HG03159 (cell line): ENCODE results near the gene KIAA1217.

Source experiments
- ATAC-seq: cut with Tn5 transposase; IDR thresholded peaks from one replicate; pipeline ENCODE4 v1.9.1; 2021; ENCODE audit warnings: mild to moderate bottlenecking, moderate library complexity; ENCODE audit not compliant: unreplicated experiment

The KIAA1217 gene

DNA sequence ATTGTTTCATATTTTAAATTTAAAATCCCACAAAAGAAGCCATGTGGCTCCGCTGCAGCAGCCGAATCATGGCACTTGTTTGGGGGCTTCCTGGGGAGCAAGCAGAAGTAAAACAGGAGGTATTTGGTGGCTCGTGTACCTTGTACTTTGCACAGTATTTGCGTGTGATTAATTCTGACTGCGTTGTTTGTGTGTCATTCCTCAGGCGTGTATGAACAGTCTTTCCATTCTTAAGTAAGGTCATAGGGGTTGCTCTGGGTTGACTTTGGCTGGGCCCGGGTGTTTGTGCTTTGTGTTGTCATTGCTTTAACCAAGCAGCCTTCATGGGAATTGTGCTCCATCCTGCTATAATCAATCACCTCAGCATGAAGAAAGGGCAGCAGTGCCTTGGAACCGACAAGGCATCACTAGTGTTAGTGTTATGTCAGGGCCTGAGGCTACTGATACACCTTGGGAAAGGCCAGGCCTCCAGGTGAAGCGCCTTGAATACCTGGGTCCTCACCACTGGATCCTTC lies 332.4 kb downstream of the KIAA1217 start:
- no peak for ATAC-seq

DNA sequence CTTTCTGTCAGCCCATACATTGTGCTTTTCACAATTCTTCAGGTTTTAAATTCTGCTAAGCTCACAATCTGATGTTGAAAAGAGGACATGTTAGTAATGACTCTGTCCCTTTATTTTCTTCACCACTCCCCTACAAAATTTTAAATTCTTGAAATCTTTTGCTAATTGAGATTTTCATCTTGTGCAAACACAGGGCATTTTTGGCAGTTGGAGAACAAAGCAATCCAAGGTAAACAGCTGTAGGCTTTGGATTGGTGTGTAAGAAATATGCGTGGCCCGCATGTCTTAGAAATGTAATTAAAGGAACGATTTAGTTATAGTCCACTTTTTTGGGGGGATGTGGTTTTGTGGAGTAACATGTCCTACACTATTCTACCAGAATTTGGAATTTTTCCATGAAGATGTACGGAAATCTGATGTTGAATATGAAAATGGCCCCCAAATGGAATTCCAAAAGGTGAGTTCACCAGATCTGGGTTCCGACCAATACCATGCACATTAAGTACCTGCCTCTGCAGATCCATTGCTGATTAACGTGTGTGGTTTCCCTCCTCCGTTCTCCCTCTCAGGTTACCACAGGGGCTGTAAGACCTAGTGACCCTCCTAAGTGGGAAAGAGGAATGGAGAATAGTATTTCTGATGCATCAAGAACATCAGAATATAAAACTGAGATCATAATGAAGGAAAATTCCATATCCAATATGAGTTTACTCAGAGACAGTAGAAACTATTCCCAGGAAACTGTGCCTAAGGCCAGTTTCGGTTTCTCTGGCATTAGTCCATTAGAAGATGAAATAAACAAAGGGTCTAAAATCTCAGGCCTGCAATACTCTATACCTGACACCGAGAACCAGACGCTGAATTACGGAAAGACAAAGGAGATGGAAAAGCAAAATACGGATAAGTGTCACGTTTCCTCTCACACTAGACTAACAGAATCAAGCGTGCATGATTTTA lies 333.7 kb downstream of the KIAA1217 start:
- ATAC-seq = no peak

DNA sequence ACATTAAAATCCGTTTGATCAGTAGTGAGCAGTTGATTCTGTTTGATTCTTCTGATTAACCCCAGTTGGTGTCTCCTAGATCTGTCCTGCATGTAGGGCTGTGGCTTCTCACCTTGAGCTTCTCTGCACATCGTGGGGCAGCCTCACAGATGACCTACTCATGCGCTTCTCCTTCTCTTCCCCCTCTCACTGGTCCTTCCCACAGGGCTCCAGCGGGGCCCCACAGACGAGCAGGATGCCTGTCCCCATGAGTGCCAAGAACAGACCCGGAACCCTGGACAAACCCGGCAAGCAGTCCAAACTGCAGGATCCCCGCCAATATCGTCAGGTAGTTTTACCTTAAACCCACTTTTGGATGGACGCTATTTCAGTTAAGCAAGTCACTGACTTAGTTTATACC lies 335.8 kb downstream of the KIAA1217 start:
- ATAC-seq = no peak

DNA sequence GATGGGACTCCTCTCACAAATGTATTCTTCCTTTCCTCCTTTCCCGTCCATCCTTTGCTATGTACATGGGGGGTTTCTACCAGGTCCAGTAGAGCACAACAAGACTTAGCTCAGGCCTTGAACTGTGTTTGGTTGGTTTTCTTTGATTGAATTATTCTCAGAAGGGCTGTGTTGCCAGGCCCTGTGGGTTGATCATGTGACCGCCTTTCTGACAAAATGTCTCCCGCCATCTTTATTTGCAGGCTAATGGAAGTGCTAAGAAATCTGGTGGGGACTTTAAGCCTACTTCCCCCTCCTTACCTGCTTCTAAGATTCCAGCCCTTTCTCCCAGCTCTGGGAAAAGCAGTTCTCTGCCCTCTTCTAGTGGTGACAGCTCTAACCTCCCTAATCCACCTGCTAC lies 336.6 kb downstream of the KIAA1217 start:
- ATAC-seq = no peak

DNA sequence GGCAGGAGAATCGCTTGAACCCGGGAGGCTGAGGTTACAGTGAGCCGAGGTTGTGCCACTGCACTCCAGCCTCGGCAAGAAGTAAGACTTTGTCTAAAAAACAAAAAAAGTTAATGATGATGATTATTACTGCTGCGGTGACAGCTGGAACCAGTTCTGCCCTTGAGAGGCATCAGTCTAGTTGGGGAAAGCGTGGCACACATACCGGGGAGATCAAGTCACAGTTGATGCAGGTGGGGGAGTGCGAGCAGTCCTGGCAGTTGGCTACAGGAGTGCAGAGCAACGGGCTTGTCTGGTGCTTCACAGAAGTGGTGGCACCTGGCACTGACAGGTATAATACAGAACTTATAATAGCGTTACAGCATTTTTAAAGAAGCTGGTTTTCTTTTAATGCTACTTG lies 341.7 kb downstream of the KIAA1217 start:
- ATAC-seq = no peak

DNA sequence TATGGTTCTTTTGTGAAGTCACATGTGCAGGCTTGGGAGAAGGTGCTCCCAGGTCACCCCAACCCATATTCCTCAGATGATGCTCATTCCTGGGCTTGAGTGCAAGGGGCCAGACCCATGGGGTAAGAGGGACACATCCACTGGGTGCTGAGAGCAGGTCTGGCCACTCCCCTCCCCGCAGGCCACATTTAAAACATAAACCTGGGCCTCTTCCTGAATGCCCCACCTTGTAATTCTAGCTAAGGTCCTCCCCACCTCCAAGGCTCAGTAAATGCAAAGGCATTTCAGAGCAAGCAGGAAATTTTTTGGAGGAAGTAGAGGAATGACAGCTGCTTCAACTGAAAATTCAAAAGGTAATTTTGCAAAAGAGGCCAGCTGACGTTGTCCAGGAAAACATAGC lies 342.2 kb downstream of the KIAA1217 start:
- no peak for ATAC-seq

DNA sequence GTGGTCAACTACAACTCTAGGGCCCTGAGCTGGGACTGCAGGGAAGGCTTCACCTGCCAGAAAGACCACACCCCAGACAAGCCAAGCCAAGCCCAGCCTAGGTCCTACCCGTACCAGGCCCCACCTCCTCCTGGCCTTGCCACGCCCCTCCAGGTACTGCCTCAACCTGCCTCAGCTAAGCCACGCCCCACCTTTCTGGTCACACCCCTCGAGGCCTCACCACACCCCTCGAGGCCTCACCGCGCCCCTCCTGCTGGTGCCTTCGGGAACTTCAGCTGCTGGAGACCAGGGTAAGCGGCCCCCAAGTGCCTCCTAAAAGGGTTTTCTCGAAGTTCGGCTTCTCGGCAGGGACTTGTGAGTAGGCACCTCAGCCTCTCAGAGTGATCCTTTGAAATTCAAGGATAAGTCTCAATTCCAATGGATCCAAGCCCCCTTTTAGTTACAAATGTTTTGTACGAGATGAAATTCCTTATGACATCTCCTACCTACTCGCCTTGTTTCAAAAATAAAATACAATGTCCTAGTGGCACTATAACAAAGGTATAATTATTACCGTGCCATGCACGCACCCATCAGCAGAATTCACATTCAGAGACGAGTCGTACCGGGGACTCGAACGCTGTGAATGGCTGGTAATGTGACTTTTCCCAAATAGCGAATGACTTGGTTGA lies 343.5 kb downstream of the KIAA1217 start:
- ATAC-seq = peak; percentile 61

DNA sequence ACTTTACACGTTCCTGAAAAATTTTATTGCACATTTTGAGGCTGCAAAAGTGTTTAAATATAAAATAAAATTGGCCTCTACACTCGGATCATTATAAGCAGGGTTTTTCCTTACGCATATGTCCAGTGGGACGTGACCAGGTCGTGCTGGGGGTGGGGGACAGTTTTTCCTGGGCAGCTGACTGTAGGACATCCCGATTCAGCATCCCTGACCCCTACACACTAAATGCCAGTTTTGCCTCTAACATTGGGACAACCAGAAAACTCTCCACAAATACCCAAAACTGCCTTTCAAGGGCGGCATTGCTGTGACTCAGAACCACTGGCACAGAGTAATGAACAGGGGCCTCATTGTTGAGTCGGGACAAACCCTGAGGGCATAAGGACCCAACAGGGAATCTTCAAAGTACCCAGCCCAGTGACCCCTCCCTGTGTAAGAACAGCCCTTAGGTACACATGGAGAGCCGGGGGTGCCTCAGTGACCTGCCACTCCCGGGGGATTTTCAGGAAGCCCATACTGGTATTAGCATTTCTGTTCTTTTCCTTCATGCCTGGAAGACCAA lies 344.2 kb downstream of the KIAA1217 start:
- ATAC-seq = no peak

DNA sequence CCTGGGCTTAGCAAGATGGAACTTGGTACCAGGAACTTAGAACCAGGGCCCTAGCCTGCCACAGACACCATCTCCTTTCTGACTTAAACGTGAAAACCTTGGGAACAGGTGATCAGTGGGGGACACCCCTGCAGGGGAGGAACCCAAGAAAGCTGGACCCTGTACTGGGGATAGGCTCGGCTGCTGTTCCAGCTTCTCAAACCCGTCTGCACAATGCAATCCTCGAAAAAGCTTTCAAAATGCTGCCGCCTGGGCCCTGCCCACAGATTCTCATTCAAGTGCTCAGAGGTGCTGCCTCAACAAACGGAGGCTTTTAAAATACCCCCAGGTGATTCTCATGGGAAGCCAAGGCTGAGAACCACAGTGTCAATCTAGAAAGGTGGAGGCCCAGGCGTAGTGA lies 345.1 kb downstream of the KIAA1217 start:
- ATAC-seq = no peak

DNA sequence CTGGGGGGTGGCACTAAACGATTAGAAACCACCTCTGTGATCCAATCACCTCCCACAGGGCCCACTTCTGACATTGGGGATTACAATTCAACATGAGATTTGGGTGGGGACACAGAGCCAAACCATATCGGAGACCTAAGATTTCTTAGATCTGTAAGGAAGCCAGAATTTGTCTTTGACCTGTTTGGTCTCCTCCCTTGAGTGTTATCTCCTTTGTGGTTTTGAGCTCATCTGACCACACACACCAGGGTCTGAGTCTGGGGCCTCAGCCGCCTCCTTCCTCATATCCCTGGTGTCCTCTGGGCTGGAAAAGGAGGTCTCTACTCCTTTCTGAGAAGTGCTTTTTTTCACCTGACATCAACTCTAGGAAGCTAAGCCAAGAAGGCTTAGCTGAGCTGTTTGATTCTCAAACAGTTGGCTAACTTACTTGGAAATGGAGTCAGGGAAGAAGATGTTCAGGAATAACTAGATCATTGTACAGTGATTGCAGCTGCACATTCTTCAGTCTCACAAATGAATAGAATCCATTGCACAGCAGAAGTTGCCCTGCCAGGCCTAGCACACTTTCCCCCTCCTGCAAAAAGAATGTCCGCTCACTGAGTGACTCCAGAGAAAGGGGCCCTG lies 347.3 kb downstream of the KIAA1217 start:
- no peak for ATAC-seq

DNA sequence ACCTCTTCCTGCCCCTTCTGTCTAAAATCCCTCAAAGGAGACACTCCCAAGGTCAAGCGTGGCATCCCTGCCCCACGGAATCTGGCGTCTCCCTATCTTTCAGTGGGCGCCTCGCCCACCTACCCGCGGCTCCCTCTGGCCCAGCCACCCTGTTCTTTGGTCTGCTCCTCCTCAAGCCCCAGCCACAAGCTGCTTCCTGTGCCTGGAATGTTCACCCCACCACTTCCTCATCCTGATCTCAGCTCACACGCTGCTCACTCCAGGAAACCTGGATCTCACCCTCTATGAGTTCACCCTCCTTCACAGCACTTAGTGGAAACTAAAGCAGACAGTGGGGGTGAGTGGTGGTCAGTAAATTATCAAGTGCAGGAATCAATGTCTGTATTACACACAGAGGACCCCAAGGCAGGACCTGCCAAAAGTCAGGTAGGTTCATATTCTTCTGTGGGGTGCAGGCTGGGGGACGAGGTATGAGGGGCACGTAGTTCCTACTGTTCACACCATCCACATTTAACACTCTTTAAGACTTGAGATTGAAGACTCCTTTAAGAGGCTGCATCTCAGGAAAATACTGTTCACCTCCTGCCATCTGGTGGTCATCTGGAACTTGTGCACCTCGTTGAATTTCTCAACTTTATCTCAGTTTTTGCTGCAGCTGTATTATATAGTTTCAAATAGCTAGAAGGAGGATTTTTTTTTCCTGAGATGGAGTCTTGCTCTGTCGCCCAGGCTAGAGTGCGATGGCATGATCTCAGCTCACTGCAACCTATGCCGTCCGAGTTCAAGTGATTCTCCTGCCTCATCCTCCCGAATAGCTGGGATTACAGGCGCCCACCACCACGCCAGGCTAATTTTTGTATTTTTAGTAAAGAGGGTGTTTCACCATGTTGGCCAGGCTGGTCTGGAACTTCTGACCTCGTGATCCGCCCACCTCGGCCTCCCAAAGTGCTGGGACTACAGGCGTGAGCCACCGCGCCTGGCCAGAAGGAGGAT lies 348.1 kb downstream of the KIAA1217 start:
- ATAC-seq = peak; percentile 72

DNA sequence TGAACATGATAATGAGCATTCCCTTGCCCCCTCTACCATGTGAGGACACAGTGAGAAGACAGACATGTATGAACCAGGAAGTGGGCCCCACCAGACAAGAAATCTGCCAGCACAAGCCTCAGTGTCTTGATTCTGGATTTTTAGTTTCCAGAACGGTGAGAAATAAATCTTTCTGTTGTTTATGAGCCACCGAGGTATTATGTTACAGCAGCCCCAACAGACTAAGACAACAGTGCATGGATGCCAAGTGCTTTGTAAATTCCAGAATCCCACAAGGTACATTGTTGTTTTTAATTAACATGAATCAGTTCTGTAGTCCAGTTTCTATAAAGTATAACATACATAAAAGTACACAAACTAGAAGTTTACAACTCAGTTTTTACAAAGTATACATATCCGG lies 352.5 kb downstream of the KIAA1217 start:
- ATAC-seq = no peak

DNA sequence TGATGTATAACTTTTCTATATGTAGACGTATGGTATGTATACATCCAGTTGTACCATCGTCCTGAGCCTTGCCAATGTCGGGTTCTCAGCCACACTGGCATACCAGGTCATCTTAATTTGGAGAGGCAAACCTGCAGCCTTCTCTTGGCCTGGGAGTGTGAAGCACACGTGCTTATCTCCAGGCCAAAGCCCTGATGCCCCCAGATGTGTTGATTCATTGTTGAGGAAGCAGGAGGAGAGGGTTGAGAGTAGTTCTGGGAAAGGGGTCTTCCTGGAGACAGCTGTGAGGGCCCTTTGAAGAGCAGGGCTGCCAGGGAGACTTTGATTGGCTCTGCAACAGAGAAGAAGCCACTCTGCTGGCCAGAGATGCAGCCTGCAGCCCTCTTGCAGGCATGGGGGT lies 359.1 kb downstream of the KIAA1217 start:
- ATAC-seq = no peak

DNA sequence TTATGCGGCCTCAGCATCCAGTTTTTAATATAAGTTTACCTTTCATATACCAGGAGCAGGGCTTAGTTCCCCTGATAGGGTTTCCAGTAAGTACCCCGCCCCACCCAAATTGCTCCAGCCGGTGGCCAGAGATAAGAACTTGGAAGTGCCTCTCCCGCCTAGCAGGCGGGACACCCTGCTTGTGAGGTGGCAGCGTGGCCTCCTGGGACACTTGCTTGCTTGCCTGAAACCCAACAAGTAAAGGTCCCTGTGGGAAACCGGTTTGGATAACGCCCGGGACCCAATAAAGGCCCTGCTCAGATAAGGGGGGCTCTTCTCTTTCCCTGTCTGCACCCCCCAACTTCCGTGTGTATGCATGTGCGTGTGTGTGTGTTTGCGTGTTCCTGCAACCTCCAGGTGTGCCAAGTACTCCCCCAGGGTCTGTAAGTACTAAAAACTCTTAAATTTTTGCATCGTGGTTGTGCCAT lies 360.4 kb downstream of the KIAA1217 start:
- ATAC-seq = no peak

DNA sequence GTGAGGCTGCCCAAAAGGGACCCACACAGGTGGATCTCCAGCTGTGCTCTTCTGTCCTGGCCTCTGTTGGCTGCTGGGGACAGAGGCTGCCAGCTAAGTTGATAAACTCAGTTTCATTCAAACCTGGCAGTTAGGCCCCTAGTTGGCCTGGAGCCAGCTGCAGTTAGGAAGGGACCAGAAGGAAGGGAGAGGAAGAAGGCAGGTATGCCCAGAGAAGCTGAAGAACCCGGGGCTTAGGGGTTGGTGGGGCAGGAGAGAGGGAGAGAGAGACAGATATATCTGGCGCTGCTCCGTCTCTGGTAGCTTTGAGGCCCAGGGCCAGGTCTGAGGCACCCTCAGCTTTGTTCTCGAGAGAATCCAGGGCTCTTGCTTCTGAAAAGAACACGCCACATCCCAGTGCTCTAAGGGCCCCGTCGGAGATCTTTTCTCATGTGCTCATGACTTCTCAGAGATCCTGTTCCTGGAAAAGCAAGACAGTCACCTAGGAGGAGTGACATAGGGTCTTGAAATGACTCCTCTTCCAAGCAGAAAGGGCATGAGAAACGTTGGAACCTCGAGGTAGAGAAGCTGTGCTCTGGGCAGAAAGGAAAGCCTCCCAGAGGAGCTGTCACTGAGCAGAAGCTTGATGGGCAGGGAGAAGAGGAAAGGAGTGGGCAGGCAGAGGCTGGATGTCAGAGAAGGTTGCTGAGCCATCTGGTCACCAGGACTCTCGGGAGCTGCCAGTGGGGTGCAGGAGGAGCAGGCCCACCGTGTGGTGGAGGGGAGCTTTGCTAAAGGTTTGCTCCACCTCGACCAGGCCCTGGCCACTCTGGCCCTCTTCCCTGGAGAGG lies 361.1 kb downstream of the KIAA1217 start:
- ATAC-seq = no peak

DNA sequence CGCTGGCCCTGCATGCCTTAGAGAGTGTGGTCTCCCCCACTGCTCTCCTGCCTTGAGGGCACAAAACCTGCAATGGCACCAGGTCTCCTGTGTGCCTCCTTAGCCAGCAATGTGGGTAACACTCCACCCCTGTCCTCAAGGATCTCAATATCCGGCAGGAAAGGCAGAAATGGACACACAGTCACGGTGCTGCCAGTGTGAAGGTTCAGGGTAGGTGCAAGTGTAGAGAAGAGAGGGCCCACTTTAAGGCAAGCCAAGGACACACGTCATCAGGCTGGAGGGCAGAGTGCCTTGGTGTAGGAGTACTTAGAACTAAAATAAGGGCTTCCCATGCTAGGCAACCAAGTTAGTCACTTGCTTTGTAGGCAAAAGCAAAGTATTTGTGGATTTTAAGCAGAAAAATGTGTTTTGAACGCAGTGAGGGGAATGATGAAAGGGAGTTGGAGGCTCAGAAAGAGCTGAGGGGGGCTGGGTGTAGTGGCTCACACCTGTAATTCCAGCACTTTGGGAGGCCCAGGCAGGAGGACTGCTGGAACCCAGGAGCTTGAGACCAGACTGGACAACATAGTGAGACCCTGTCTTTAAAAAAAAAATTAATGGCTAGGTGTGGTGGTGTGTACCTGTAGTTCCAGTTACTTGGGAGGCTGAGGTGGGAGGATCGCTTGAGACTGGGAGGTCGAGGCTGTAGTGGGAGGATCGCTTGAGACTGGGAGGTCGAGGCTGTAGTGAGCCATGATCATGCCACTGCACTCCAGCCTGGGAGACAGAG lies 361.9 kb downstream of the KIAA1217 start:
- no peak for ATAC-seq

DNA sequence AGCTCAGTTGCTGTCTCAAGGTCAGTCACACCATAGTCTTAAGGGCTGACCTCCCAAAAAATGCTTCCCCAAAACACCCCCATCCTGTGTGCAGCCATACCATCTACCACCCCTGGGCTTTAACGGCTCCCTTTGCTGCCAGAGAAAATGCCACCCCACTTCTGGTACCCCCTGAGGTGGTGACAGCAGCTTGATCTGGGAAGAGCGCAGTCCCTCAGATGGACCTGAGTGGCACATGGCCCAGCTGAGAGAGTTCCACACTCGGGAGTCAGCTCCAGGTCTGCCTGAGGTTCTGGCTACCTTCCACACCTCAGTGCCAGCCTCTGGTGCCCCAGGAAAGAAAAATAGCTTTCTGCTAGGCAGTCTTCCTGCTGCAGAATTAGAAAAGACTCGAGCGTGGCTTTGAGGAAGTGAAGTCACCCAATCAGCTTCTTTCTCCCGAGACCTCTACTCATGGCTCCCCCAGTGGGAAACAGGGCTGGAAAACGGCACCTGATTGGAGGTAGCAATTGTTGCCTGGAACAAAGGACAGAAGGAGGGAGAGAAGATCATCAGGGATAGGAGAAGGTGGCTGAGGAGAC lies 363.0 kb downstream of the KIAA1217 start:
- no peak for ATAC-seq

DNA sequence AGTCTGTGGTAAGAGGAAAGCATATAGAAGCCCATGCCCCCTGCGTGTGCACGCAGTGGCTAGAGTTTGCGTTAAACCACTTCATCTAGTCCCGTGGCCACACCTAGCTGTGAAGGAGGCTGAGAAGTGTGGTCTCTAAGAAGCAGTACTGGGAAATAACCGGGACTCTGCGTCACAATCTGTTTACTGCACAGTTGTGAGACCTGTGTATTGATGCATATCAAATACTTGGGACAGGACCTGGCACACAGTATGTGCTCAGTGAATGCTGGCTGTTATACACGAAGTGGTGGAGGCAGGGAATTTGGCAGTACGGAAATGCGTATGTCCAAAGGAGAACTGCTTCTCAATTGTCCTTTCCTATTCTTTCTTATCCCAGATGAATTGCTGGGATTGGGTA lies 365.2 kb downstream of the KIAA1217 start:
- ATAC-seq = no peak
